Measurements from ENCODE around the gene GREB1L. TPM values are rescaled to one million over a fixed set of nuclear protein-coding genes. Genes with fewer than 3 reads are reported as not detected.

Gene GREB1L
- polyA plus RNA-seq, 1 donor from 2014 or later: 23.3 TPM

DNA sequence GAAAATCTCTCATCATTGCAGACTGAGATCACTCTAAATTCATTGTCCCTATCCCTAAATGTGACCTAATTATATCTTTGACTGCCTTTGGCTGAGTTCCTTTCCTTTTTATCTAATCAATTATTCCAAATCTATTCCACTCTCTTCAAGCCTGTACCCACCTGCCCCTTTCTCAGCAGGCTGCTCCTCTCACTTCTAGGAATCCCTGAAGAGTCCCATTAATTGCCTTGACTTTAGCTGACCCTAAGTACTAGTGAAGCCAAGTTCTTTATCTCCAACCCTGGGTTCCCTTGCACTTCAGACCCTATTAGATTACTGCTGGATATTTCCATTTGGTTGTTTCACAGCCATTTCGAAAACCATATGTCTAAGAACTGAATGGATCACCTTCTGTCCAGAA, 102.8 kb downstream of the GREB1L start:
- Histone ChIP-seq H3K36me3 (ENCODE audit: insufficient read depth, low read length) (no peaks in the 10 kb centered on the region), H3K9me3 (ENCODE audit: low read length) (no peaks in the 10 kb centered on the region), H3K9me2 (ENCODE audit: insufficient read depth, low read length) (no peaks in the 10 kb centered on the region), H3K27me3 (ENCODE audit: insufficient read depth, low read depth, low read length) (no peaks in the 10 kb centered on the region), H3K9ac (ENCODE audit: low read length) (no peak overlapping the region), H3K4me3 (ENCODE audit: low read length) (no peak overlapping the region), H2AFZ (ENCODE audit: low read depth, low read length) (no peak overlapping the region), H3K4me2 (ENCODE audit: low read length) (no peak overlapping the region), H4K20me1 (ENCODE audit: insufficient read depth) (no peaks in the 10 kb centered on the region), H3K79me2 (replicated peaks; ENCODE audit: insufficient read depth, low read length) (no peaks in the 10 kb centered on the region), H3F3A (ENCODE audit: insufficient read depth, low read length, poor library complexity, severe bottlenecking) (no peaks in the 10 kb centered on the region), H3K27ac (ENCODE audit: low read length) (no peak overlapping the region)
- TF ChIP-seq POLR2AphosphoS5 (IDR thresholded peaks at IDR 0.05): no peak
- no peak for TF ChIP-seq RAD21 (conservative IDR thresholded peaks at IDR 0.05)
- TF ChIP-seq SMC3 (conservative IDR thresholded peaks at IDR 0.05; ENCODE audit: poor library complexity): no peak
- TF ChIP-seq, protein P1, sequence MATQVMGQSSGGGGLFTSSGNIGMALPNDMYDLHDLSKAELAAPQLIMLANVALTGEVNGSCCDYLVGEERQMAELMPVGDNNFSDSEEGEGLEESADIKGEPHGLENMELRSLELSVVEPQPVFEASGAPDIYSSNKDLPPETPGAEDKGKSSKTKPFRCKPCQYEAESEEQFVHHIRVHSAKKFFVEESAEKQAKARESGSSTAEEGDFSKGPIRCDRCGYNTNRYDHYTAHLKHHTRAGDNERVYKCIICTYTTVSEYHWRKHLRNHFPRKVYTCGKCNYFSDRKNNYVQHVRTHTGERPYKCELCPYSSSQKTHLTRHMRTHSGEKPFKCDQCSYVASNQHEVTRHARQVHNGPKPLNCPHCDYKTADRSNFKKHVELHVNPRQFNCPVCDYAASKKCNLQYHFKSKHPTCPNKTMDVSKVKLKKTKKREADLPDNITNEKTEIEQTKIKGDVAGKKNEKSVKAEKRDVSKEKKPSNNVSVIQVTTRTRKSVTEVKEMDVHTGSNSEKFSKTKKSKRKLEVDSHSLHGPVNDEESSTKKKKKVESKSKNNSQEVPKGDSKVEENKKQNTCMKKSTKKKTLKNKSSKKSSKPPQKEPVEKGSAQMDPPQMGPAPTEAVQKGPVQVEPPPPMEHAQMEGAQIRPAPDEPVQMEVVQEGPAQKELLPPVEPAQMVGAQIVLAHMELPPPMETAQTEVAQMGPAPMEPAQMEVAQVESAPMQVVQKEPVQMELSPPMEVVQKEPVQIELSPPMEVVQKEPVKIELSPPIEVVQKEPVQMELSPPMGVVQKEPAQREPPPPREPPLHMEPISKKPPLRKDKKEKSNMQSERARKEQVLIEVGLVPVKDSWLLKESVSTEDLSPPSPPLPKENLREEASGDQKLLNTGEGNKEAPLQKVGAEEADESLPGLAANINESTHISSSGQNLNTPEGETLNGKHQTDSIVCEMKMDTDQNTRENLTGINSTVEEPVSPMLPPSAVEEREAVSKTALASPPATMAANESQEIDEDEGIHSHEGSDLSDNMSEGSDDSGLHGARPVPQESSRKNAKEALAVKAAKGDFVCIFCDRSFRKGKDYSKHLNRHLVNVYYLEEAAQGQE (IDR thresholded peaks at IDR 0.05; ENCODE audit: borderline replicate concordance): no peak
- TF ChIP-seq, protein P2, sequence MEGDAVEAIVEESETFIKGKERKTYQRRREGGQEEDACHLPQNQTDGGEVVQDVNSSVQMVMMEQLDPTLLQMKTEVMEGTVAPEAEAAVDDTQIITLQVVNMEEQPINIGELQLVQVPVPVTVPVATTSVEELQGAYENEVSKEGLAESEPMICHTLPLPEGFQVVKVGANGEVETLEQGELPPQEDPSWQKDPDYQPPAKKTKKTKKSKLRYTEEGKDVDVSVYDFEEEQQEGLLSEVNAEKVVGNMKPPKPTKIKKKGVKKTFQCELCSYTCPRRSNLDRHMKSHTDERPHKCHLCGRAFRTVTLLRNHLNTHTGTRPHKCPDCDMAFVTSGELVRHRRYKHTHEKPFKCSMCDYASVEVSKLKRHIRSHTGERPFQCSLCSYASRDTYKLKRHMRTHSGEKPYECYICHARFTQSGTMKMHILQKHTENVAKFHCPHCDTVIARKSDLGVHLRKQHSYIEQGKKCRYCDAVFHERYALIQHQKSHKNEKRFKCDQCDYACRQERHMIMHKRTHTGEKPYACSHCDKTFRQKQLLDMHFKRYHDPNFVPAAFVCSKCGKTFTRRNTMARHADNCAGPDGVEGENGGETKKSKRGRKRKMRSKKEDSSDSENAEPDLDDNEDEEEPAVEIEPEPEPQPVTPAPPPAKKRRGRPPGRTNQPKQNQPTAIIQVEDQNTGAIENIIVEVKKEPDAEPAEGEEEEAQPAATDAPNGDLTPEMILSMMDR (IDR thresholded peaks at IDR 0.05; ENCODE audit: poor library complexity, severe bottlenecking): no peak
- no peak for TF ChIP-seq TAF1 (IDR thresholded peaks at IDR 0.05; ENCODE audit: low read depth)
- TF ChIP-seq EP300 (conservative IDR thresholded peaks at IDR 0.05; ENCODE audit: poor library complexity, severe bottlenecking): no peak

DNA sequence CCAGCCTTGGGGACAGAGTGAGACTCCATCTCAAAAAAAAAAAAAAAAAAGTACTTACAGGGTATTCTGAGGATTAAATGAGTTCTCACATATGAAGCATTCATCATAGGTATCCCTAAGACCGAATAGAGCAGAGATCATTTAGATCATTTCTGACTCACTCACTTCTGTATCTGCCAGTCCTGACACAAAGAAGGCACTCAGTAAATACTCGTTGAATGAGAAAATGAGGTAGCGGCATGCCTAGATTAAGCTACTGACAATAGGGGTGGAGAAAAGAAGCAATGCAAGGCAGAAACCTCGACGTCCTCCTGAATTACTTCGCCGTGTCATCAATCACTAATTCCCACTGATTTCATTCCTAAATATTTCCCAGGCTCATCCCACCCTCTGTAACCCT, 103.8 kb downstream of the GREB1L start:
- H3K27ac ChIP-seq (ENCODE audit: low read length): no peak overlapping the region
- H3K9me2 ChIP-seq (ENCODE audit: insufficient read depth, low read length): no peaks in the 10 kb centered on the region
- no peaks in the 10 kb centered on the region for H3K79me2 ChIP-seq (replicated peaks; ENCODE audit: insufficient read depth, low read length)

More for the DNA sequence above, 103.8 kb downstream of the GREB1L start:
- Histone ChIP-seq H3K27me3 (ENCODE audit: insufficient read depth, low read depth, low read length) (no peaks in the 10 kb centered on the region), H4K20me1 (ENCODE audit: insufficient read depth) (no peaks in the 10 kb centered on the region), H3K4me3 (ENCODE audit: low read length) (no peak overlapping the region), H3K9me3 (ENCODE audit: low read length) (no peaks in the 10 kb centered on the region), H3K36me3 (ENCODE audit: insufficient read depth, low read length) (no peaks in the 10 kb centered on the region), H3K4me2 (ENCODE audit: low read length) (no peak overlapping the region), H3K9ac (ENCODE audit: low read length) (no peak overlapping the region), H3F3A (ENCODE audit: insufficient read depth, low read length, poor library complexity, severe bottlenecking) (no peaks in the 10 kb centered on the region), H2AFZ (ENCODE audit: low read depth, low read length) (no peak overlapping the region)
- TF ChIP-seq MXI1 (conservative IDR thresholded peaks at IDR 0.05; ENCODE audit: poor library complexity, severe bottlenecking) (no peak), EP300 (conservative IDR thresholded peaks at IDR 0.05; ENCODE audit: poor library complexity, severe bottlenecking) (no peak), TAF1 (IDR thresholded peaks at IDR 0.05; ENCODE audit: low read depth) (no peak), EZH2 (IDR thresholded peaks at IDR 0.05; ENCODE audit: borderline replicate concordance, insufficient read depth, low read length, poor library complexity, severe bottlenecking) (no peak), RAD21 (conservative IDR thresholded peaks at IDR 0.05) (no peak), SMC3 (conservative IDR thresholded peaks at IDR 0.05; ENCODE audit: poor library complexity) (no peak), POLR2AphosphoS5 (IDR thresholded peaks at IDR 0.05) (no peak)
- TF ChIP-seq, protein P2 (IDR thresholded peaks at IDR 0.05; ENCODE audit: poor library complexity, severe bottlenecking): no peak
- TF ChIP-seq, protein P1 (IDR thresholded peaks at IDR 0.05; ENCODE audit: borderline replicate concordance): no peak
